Measurements from ENCODE around the gene ATPAF1. TPM values are rescaled to one million over a fixed set of nuclear protein-coding genes. Genes with fewer than 3 reads are reported as not detected.
"Not testable (repeated sequence)": the region's sequence is repeated elsewhere in the genome, so short reads cannot be mapped to it uniquely, and the experiment has no call there.

Gene ATPAF1
- total RNA-seq, 3 donors from 2014 or later = 35.7 to 42.5 (median 39.3) TPM

DNA sequence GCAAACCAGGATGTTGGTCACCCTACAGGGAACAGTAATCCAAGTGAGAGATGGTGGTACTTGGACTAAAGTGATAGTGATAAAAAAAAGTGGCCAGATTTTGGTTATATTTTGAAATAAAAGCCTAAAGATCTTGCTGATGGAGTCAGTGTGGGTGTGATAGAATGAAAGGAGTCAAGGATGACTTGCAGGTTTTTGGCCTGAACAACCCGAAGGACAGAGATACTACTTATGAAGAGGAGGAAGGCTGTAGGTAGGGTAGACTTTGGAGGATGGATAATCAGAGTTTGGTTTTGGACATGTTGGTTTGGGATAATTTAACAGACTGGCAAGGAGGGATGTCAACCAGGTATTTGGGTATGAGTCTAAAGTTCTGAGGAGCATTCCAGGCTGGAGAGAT lies 2.0 kb upstream of the ATPAF1 start:
- peaks cover 1% of the 10 kb centered on the region for H3K36me3 Mint-ChIP-seq (ENCODE audit: insufficient read depth)
- H3K27me3 Mint-ChIP-seq (ENCODE audit: low read depth) = no peaks in the 10 kb centered on the region
- no peak overlapping the region for H3K4me3 Mint-ChIP-seq
- H3K4me1 Mint-ChIP-seq (ENCODE audit: low read depth) = peaks cover 25% of the 10 kb centered on the region
- no peak for ATAC-seq
- no peaks in the 10 kb centered on the region for H3K9me3 Mint-ChIP-seq
- DNase-seq = no peak

DNA sequence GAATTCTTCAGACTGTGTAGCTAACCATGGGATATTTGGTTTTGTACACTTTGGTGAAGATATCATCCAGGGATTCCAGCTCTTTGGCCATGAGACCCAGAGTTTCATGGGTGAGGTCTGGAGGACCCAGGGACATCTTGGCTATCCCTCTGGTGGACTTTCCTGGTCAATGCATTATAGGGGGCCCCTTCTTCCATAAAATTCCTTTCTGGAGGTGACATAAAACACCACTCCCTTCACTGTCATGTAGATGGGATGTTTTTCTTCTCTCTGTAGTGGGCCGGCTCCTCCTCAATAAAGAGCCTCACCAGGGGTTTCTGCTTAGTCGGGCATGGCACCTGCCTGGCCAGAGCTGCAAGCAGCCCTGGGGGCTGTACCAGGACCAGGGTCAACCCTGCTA lies 2.2 kb downstream of the ATPAF1 start:
- ATAC-seq (no peak), DNase-seq (no peak)
- Mint-ChIP-seq H3K4me3 (peak overlapping the region; percentile 84), H3K36me3 (ENCODE audit: insufficient read depth) (peaks cover 20% of the 10 kb centered on the region), H3K9me3 (no peaks in the 10 kb centered on the region), H3K4me1 (ENCODE audit: low read depth) (peaks cover 21% of the 10 kb centered on the region), H3K27me3 (ENCODE audit: low read depth) (no peaks in the 10 kb centered on the region)

DNA sequence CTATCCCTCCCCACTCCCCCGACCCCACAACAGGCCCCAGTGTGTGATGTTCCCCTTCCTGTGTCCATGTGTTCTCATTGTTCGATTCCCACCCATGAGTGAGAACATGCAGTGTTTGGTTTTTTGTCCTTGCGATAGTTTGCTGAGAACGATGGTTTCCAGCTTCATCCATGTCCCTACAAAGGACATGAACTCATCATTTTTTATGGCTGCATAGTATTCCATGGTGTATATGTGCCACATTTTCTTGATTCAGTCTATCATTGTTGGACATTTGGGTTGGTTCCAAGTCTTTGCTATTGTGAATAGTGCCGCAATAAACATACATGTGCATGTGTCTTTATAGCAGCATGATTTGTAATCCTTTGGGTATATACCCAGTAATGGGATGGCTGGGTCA lies 5.2 kb downstream of the ATPAF1 start:
- not testable (repeated sequence) for H3K9me3 Mint-ChIP-seq; H3K27me3 Mint-ChIP-seq (ENCODE audit: low read depth); ATAC-seq; H3K4me3 Mint-ChIP-seq; DNase-seq
- Mint-ChIP-seq H3K36me3 (ENCODE audit: insufficient read depth) (peaks cover 23% of the 10 kb centered on the region), H3K4me1 (ENCODE audit: low read depth) (peaks cover 29% of the 10 kb centered on the region)

DNA sequence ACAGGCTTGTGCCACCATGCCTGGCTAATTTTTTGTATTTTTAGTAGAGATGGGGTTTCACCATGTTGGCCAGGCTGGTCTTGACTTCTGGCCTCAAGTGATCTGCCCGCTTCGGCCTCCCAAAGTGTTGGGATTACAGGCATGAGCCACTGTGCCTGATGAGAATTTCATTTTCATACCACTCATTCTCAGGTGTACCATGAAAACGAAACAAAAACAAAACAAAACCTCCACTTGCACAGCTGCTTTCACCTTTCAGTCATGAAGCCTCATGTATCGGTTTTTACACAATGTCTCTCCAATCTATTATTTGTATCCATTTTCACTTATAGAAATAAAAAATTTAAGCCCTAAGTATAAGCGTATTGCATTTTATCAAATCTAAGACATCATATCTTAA lies 8.0 kb downstream of the ATPAF1 start:
- H3K27me3 Mint-ChIP-seq (ENCODE audit: low read depth); DNase-seq; H3K9me3 Mint-ChIP-seq; H3K4me3 Mint-ChIP-seq: not testable (repeated sequence)
- Mint-ChIP-seq H3K36me3 (ENCODE audit: insufficient read depth) (peaks cover 36% of the 10 kb centered on the region), H3K4me1 (ENCODE audit: low read depth) (peaks cover 12% of the 10 kb centered on the region)
- peak in 1 of 2 donors; percentile 10 for ATAC-seq

GRCh38 chr1:46659307-46659870 lies 8.8 kb downstream of the ATPAF1 start:
- Mint-ChIP-seq H3K27me3 (ENCODE audit: low read depth) (no peaks in the 10 kb centered on the region), H3K4me1 (ENCODE audit: low read depth) (peaks cover 8% of the 10 kb centered on the region), H3K36me3 (ENCODE audit: insufficient read depth) (peaks cover 38% of the 10 kb centered on the region), H3K4me3 (no peak overlapping the region), H3K9me3 (no peaks in the 10 kb centered on the region)
- DNase-seq (no peak), ATAC-seq (no peak)

- Mint-ChIP-seq H3K9me3 (no peaks in the 10 kb centered on the region), H3K27me3 (ENCODE audit: low read depth) (no peaks in the 10 kb centered on the region), H3K36me3 (ENCODE audit: insufficient read depth) (peaks cover 36% of the 10 kb centered on the region), H3K4me3 (no peak overlapping the region), H3K4me1 (ENCODE audit: low read depth) (peaks cover 11% of the 10 kb centered on the region)
- DNase-seq (no peak), ATAC-seq (no peak)
Observed at GRCh38 chr1:46657775-46658174, 10.4 kb downstream of the ATPAF1 start.

DNA sequence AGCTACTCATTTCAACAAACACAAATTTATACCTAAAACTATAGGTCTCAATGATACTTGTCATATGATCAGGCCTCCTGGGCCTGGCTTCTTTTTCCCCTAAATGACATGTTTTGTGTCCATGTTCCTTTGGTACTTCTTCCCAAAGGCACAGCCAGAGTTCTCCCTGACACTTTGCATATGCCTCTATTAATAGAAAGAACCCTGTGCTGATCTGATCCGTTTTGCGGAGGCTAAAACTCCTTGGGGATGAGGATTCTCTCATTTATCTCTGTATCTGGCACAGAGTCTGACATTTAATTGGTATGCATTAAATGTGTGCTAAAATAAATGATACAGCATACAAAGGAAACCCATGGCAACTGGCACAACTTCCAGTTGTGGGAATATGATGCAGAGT lies 11.5 kb downstream of the ATPAF1 start:
- ATAC-seq (no peak), DNase-seq (no peak)
- Mint-ChIP-seq H3K27me3 (ENCODE audit: low read depth) (no peaks in the 10 kb centered on the region), H3K4me3 (no peak overlapping the region), H3K4me1 (ENCODE audit: low read depth) (peaks cover 11% of the 10 kb centered on the region), H3K36me3 (ENCODE audit: insufficient read depth) (peaks cover 44% of the 10 kb centered on the region), H3K9me3 (no peaks in the 10 kb centered on the region)

DNA sequence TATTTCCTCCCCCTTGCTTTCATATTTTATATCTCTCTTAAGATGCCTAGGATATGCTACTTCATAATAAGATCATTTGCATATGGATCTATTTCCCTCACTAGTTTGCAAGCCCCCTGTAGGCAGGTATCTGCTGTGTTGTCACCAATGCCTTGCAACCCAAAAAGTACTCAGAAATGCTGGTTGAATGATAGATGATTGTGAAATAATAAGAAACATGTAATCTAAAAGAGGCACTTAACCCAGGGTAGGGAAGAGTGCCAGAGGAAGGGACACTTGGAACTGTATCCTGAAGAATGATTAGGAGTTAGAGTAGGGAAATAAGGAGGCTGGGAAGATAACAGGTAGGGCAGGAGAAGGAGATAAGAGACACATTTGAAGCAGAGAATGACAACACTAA lies 12.3 kb downstream of the ATPAF1 start:
- H3K4me1 Mint-ChIP-seq (ENCODE audit: low read depth) = peaks cover 11% of the 10 kb centered on the region
- H3K4me3 Mint-ChIP-seq = no peak overlapping the region

DNA sequence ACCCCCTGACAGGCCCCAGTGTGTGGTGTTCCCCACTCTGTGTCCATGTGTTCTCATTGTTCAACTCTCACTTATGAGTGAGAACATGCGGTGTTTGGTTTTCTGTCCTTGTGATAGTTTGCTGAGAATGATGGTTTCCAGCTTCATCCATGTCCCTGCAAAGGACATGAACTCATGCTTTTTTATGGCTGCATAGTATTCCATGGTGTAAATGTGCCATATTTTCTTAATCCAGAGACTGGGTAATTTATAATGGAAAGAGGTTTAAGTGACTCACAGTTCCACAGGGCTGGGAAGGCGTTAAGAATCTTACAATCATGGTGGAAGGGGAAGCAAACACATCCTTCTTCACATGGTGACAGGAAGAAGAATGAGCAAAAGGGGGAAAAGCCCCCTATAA lies 13.5 kb downstream of the ATPAF1 start:
- H3K36me3 Mint-ChIP-seq (ENCODE audit: insufficient read depth) = peaks cover 55% of the 10 kb centered on the region
- not testable (repeated sequence) for DNase-seq; H3K9me3 Mint-ChIP-seq; H3K27me3 Mint-ChIP-seq (ENCODE audit: low read depth); H3K4me1 Mint-ChIP-seq (ENCODE audit: low read depth); ATAC-seq; H3K4me3 Mint-ChIP-seq

More for the DNA sequence above, 12.3 kb downstream of the ATPAF1 start:
- Mint-ChIP-seq H3K27me3 (ENCODE audit: low read depth) (no peaks in the 10 kb centered on the region), H3K9me3 (no peaks in the 10 kb centered on the region), H3K36me3 (ENCODE audit: insufficient read depth) (peaks cover 44% of the 10 kb centered on the region)
- ATAC-seq = no peak
- DNase-seq = no peak

DNA sequence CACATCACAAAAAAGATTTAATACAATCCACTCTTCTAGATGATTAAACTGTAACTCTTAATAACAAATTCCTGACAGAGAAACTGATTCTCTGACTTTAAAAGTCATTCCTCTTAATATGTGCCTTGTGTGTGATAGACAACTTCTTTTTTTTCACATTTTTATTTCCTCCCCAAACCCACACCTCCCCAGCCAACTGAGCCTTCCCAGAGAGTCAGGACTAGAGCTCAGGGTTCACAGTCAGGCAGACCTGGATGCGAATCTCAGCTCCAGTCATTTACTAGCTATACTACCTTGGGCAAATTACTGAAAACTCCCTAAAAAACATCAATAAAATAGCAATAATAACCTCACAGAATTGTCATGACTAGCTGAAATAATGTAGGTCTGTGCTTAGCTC lies 14.2 kb downstream of the ATPAF1 start:
- H3K36me3 Mint-ChIP-seq (ENCODE audit: insufficient read depth) = peaks cover 58% of the 10 kb centered on the region
- DNase-seq (no peak), ATAC-seq (no peak)

DNA sequence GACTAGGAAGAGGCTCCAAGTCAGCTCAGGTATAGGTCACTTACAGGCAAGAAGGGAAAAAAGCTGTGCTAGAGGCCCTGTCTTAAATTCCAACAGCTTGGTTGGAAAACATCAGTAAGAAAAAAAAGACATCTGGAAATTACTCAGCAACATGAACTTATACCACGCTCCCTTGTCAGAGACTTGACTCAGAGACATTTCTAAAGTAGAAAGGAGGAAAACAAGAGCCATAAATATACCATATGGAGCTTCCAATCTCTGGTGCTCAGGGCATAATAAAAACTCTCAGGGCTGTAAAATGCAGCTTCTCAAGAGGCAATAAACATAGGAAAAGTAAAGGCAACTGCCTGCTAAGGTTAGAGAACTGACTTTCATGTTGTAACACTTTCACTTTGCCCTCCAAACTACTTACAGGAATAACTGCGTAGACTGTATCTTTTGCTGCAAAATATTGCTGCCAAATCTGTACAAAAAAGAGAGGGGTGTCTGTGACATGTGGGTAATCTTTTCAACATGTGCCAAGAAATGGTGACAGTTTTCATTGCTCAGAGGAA lies 14.7 kb downstream of the ATPAF1 start:
- peaks cover 3% of the 10 kb centered on the region for H3K4me1 Mint-ChIP-seq (ENCODE audit: low read depth)
- ATAC-seq (no peak), DNase-seq (no peak)
- H3K4me3 Mint-ChIP-seq = no peak overlapping the region
- H3K36me3 Mint-ChIP-seq (ENCODE audit: insufficient read depth) = peaks cover 58% of the 10 kb centered on the region
- no peaks in the 10 kb centered on the region for H3K27me3 Mint-ChIP-seq (ENCODE audit: low read depth)
- peaks cover 5% of the 10 kb centered on the region for H3K9me3 Mint-ChIP-seq

More for the DNA sequence above, 14.2 kb downstream of the ATPAF1 start:
- Mint-ChIP-seq H3K4me1 (ENCODE audit: low read depth) (peaks cover 3% of the 10 kb centered on the region), H3K9me3 (peaks cover 5% of the 10 kb centered on the region), H3K27me3 (ENCODE audit: low read depth) (no peaks in the 10 kb centered on the region), H3K4me3 (no peak overlapping the region)

DNA sequence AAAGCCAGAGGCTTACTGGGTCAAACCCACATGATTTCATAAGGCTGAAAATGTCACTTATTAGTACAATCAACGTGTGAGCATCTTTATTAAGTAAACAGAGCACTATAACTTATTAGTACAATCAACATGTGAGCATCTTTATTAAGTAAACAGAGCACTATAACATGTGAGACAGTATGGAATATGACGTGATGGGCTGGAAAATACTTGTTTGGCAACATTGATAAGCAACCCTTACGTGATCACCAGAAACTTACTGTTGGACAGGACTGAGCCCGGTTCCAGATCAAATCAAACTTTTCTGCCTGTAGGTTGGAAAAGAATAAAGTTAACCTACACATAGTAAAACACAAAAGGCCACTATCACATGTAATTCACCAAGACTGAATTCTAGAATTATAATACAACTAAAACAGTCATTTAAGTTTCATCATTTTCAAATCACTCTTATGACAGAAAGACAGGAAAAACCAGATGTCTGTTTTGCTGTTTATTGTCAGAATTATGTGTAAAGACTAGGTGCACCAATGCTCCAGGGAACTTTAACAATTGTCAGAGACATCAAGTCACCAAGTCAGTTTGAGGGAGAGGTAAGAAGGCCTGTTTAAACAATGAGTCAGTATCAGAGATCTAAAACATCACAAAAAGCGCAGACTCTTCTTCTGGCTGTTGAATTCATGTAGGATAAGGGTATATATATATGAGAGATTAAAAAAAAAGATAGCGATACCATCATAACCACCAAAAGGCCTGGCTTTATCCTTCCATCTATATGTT lies 15.7 kb downstream of the ATPAF1 start:
- Mint-ChIP-seq H3K27me3 (ENCODE audit: low read depth) (no peaks in the 10 kb centered on the region), H3K9me3 (peaks cover 5% of the 10 kb centered on the region), H3K4me1 (ENCODE audit: low read depth) (peaks cover 3% of the 10 kb centered on the region), H3K36me3 (ENCODE audit: insufficient read depth) (peaks cover 55% of the 10 kb centered on the region), H3K4me3 (no peak overlapping the region)
- ATAC-seq (no peak), DNase-seq (no peak)

DNA sequence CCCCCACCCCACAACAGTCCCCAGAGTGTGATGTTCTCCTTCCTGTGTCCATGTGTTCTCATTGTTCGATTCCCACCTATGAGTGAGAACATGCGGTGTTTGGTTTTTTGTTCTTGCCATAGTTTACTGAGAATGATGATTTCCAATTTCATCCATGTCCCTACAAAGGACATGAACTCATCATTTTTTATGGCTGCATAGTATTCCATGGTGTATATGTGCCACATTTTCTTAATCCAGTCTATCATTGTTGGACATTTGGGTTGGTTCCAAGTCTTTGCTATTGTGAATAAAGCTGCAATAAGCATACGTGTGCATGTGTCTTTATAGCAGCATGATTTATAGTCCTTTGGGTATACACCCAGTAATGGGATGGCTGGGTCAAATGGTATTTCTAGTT lies 17.0 kb downstream of the ATPAF1 start:
- not testable (repeated sequence) for H3K9me3 Mint-ChIP-seq; H3K27me3 Mint-ChIP-seq (ENCODE audit: low read depth); DNase-seq; H3K4me3 Mint-ChIP-seq; ATAC-seq; H3K4me1 Mint-ChIP-seq (ENCODE audit: low read depth)
- H3K36me3 Mint-ChIP-seq (ENCODE audit: insufficient read depth) = peaks cover 60% of the 10 kb centered on the region

DNA sequence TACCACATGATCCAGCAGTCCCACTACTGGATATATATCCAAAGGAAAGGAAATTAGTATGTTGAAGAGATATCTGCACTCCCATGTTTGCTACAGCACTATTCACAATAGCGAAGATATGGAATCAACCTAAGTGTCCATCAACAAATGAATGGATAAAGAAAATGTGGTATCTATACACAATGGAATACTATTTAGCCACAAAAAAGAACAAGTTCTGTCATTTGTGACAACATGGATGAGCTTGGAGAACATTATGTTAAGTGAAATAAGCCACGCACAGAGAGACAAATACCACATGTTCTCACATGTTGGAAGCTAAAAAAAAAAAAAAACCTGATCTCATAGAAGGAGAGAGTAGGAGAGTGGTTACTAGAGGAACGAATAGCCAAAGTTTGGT lies 17.7 kb downstream of the ATPAF1 start:
- Mint-ChIP-seq H3K36me3 (ENCODE audit: insufficient read depth) (peaks cover 54% of the 10 kb centered on the region), H3K9me3 (peaks cover 5% of the 10 kb centered on the region), H3K27me3 (ENCODE audit: low read depth) (no peaks in the 10 kb centered on the region), H3K4me3 (no peak overlapping the region), H3K4me1 (ENCODE audit: low read depth) (peaks cover 5% of the 10 kb centered on the region)
- ATAC-seq (no peak), DNase-seq (no peak)

DNA sequence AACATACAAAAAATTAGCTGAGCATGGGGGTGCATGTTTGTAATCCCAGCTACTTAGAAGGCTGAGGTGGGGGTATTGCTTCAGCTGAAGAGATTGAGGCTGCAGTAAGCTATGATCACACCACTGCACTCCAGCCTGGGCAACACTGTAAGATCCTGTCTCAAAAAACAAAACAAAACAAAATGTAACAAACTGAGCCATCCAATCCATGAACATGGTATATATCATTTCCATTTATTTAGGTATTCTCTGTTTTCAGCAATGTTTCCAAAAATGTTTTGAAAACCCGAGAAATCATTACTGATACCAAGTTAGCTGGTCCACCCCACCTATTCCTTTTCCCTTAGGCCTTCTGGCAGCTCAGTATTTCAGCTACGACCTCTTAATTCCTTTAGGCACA lies 18.4 kb downstream of the ATPAF1 start:
- ATAC-seq (no peak), DNase-seq (no peak)
- no peak overlapping the region for H3K4me3 Mint-ChIP-seq
- H3K27me3 Mint-ChIP-seq (ENCODE audit: low read depth) = no peaks in the 10 kb centered on the region
- peaks cover 5% of the 10 kb centered on the region for H3K4me1 Mint-ChIP-seq (ENCODE audit: low read depth)
- H3K36me3 Mint-ChIP-seq (ENCODE audit: insufficient read depth) = peaks cover 50% of the 10 kb centered on the region
- peaks cover 5% of the 10 kb centered on the region for H3K9me3 Mint-ChIP-seq

All from activated T-cell treated with anti-CD3 and anti-CD28 coated beads, Interleukin-2, amount 50 U/mL, for 4 hours (primary cell).